Osteoblast (primary cell): ENCODE results near the gene APOBEC3B. TPM values are rescaled to one million over a fixed set of nuclear protein-coding genes. Genes with fewer than 3 reads are reported as not detected.

Experiments
- DNase-seq: peaks from one replicate; pipeline ENCODE4 v3.0.0; 2011; ENCODE audit warnings: low spot score, mixed read lengths; ENCODE audit not compliant: insufficient read length; ENCODE audit errors: missing footprints
- H2AFZ ChIP-seq: 2 replicates; pipeline ENCODE4 v1.6.0; 2011; ENCODE audit warnings: mild to moderate bottlenecking, low read length
- H3K27ac ChIP-seq: 2 replicates; pipeline ENCODE4 v1.5.1; 2011; ENCODE audit warnings: mild to moderate bottlenecking, low read depth, low read length, moderate library complexity
- H3K27me3 ChIP-seq: 2 replicates; pipeline ENCODE4 v1.6.0; 2012; ENCODE audit warnings: mild to moderate bottlenecking, control low read depth, inconsistent platforms, low read length, moderate library complexity; ENCODE audit not compliant: insufficient read depth
- H3K36me3 ChIP-seq: 2 replicates; pipeline ENCODE4 v1.5.1; 2011; ENCODE audit warnings: mild to moderate bottlenecking, low read length, control low read depth, moderate library complexity; ENCODE audit not compliant: insufficient read depth
- H3K4me1 ChIP-seq: 2 replicates; pipeline ENCODE4 v1.5.1; 2011; ENCODE audit warnings: mild to moderate bottlenecking, low read length, control low read depth, moderate library complexity; ENCODE audit not compliant: insufficient read depth
- H3K4me2 ChIP-seq: 2 replicates; pipeline ENCODE4 v1.6.0; 2011; ENCODE audit warnings: mild to moderate bottlenecking, low read length; ENCODE audit not compliant: insufficient read depth
- H3K4me3 ChIP-seq: fragments of 200-600 bp; sonication (generic); 3 replicates; pipeline ENCODE4 v1.5.1; 2012; ENCODE audit warnings: mild to moderate bottlenecking, low read length, inconsistent platforms; ENCODE audit not compliant: insufficient read depth
- H3K79me2 ChIP-seq: 2 replicates; pipeline ENCODE4 v1.6.0; 2012; ENCODE audit warnings: mild to moderate bottlenecking, low read length, control low read depth, inconsistent platforms; ENCODE audit not compliant: insufficient read depth
- H3K9me3 ChIP-seq: 2 replicates; pipeline ENCODE4 v1.5.1; 2011; ENCODE audit warnings: low read depth, low read length, control low read depth
- H4K20me1 ChIP-seq: 2 replicates; pipeline ENCODE4 v1.6.0; 2012; ENCODE audit warnings: mild to moderate bottlenecking, low read length, control low read depth; ENCODE audit not compliant: insufficient read depth
- total RNA-seq: library from RNA; depleted of rRNA; stranded (reverse); fragments of >200 nt; gene quantifications from 2 replicates; pipeline ENCODE4 v1.2.3, GENCODE V29; 2012
- TF ChIP-seq, protein P1 (sequence below): IDR thresholded peaks from 2 replicates; pipeline ENCODE4 v1.5.1; 2011; ENCODE audit warnings: mild to moderate bottlenecking, low read depth, low read length, moderate library complexity; ENCODE audit errors: extremely low read depth

APOBEC3B gene
- total RNA-seq, 1 donor = 0.36 TPM

DNA sequence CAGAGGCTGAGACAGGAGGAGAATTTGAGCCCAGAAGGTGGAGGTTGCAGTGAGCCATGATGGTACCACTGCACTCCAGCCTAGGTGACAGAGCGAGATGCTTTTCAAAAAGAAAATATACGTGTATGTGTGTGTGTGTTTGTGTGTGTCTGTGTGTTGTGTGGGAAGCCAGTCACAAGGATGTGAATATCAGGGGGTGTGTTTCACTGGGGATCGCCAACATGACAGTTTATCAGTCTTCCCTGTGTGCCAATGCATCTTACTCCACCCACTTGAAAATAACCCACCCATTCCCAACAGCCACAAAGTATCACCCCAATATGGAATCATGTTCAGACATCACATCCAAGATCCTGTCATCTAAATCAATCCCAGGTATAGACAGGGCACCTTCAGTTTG, 10.4 kb upstream of the APOBEC3B start:
- Histone ChIP-seq H3K9me3 (no peaks in the 10 kb centered on the region), H3K27me3 (peaks cover 12% of the 10 kb centered on the region), H3K4me1 (no peaks in the 10 kb centered on the region), H2AFZ (no peak overlapping the region), H3K79me2 (no peaks in the 10 kb centered on the region), H3K36me3 (no peaks in the 10 kb centered on the region), H4K20me1 (no peaks in the 10 kb centered on the region), H3K4me2 (no peak overlapping the region), H3K4me3 (no peak overlapping the region), H3K27ac (no peak overlapping the region)
- TF ChIP-seq, protein P1, sequence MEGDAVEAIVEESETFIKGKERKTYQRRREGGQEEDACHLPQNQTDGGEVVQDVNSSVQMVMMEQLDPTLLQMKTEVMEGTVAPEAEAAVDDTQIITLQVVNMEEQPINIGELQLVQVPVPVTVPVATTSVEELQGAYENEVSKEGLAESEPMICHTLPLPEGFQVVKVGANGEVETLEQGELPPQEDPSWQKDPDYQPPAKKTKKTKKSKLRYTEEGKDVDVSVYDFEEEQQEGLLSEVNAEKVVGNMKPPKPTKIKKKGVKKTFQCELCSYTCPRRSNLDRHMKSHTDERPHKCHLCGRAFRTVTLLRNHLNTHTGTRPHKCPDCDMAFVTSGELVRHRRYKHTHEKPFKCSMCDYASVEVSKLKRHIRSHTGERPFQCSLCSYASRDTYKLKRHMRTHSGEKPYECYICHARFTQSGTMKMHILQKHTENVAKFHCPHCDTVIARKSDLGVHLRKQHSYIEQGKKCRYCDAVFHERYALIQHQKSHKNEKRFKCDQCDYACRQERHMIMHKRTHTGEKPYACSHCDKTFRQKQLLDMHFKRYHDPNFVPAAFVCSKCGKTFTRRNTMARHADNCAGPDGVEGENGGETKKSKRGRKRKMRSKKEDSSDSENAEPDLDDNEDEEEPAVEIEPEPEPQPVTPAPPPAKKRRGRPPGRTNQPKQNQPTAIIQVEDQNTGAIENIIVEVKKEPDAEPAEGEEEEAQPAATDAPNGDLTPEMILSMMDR = no peak
- DNase-seq = no peak

DNA sequence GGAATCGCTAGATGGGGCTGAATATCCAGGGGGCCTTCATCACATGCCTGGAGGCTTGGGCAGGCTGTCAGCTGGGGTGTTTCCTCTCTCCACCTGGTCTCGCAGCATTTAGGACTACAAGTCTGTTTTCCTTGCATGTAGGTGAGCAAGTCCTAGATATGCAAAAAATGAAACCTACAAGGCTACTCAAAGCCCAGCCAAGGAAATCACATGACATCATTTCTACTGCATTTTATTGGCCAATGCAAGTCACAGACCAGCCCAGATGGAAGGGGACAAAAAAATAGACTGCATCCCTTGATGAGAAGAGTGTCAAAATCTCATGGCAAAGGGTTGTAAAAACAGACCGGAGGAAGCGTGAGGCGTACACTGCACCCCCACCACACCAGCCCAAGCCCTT, 9.6 kb upstream of the APOBEC3B start:
- Histone ChIP-seq H3K9me3 (no peaks in the 10 kb centered on the region), H3K4me1 (no peaks in the 10 kb centered on the region), H3K36me3 (no peaks in the 10 kb centered on the region), H3K27ac (no peak overlapping the region), H3K4me2 (no peak overlapping the region), H3K79me2 (no peaks in the 10 kb centered on the region), H2AFZ (no peak overlapping the region), H3K4me3 (no peak overlapping the region), H4K20me1 (no peaks in the 10 kb centered on the region), H3K27me3 (peaks cover 9% of the 10 kb centered on the region)
- TF ChIP-seq, protein P1 = no peak
- DNase-seq = no peak

DNA sequence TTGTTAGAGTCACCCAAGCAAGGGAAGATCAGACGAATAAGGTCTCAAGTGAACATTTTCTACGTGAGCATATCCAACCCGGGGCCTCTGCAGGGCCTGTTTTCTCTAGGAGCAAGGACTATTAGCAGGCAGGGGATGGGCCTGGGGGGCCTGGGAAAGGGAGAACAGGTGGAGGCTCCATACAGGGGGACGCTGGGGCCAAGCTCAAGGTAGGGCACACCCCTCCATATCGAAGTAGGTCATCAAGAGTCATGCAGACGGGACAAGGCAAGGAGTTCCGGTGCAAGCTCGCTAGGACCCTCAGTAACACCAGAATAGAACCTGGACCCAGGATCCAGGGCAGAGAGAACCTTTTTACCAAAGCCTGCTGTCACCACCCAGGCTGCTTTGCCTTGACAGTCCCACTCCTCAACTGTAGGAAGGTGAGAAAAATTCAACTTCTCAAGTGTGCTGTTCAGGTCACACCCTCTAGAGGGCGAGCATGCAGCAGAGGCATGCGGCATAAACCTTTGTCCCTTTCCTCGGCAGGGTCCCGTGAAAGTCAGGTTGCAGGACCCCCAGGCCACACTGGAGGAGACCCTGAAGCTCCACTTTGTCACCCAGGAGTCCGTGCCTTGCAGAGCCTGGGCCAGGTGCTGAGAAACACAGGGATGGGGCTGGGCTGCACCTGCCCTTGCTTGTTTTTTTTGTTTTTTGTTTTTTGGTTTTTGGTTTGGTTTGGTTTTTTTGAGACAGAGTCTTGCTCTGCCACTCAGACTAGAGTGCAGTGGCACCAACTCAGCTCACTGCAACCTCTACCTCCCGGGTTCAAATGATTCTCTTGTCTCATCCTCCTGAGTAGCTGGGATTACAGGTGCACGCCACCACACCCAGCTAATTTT, 8.6 kb upstream of the APOBEC3B start:
- TF ChIP-seq, protein P1 = peak; percentile 75
- H3K27me3 ChIP-seq = peaks cover 6% of the 10 kb centered on the region
- no peak overlapping the region for H3K27ac ChIP-seq
- no peaks in the 10 kb centered on the region for H3K4me1 ChIP-seq
- H3K79me2 ChIP-seq = no peaks in the 10 kb centered on the region
- H4K20me1 ChIP-seq = no peaks in the 10 kb centered on the region
- no peak overlapping the region for H3K4me3 ChIP-seq
- H3K36me3 ChIP-seq = no peaks in the 10 kb centered on the region
- no peak overlapping the region for H3K4me2 ChIP-seq
- peak; percentile 14 for DNase-seq
- no peak overlapping the region for H2AFZ ChIP-seq
- no peaks in the 10 kb centered on the region for H3K9me3 ChIP-seq

DNA sequence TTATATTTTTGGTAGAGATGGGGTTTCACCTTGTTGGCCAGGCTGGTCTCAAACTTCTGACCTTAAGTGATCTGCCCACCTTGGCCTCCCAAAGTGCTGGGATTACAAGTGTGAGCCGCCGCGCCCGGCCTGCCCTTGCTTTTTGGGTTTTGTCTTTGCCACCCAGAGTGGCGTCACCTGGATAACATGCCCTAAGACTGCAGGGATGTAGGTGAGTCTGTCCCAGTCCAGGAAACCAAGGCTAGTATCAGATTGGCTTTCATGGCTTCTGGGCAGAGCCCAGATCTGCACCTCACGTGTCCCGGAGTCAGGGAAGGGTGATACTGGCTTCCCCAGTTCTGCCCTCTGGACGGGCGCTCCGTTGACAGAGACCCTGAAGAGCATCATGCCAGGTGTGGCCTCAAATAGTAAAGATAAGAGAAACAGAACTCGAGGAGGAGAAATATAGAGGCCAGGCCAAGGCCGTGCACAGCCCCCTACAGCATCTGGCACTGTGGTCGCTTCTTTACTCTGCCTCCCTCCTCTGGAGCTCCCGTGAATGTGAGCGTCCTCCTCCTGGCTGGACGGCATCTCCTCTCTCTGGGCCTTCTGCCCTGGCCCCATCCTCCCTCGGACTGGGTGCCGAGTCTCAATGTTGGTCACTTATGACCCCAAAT, 7.8 kb upstream of the APOBEC3B start:
- Histone ChIP-seq H4K20me1 (no peaks in the 10 kb centered on the region), H3K4me1 (no peaks in the 10 kb centered on the region), H3K4me2 (no peak overlapping the region), H3K9me3 (no peaks in the 10 kb centered on the region), H3K27me3 (peaks cover 6% of the 10 kb centered on the region), H3K4me3 (no peak overlapping the region), H3K27ac (no peak overlapping the region), H3K36me3 (no peaks in the 10 kb centered on the region), H2AFZ (no peak overlapping the region), H3K79me2 (no peaks in the 10 kb centered on the region)
- DNase-seq = no peak
- TF ChIP-seq, protein P1 = no peak
